GM18909 (cell line): ENCODE results near the gene FMNL2.
"Not testable (repeated sequence)": the region's sequence is repeated elsewhere in the genome, so short reads cannot be mapped to it uniquely, and the experiment has no call there.

Experiments
- ATAC-seq: cut with Tn5 transposase; IDR thresholded peaks from one replicate; pipeline ENCODE4 v1.9.1; 2021; ENCODE audit warnings: mild to moderate bottlenecking; ENCODE audit not compliant: unreplicated experiment, poor library complexity

The FMNL2 gene

DNA sequence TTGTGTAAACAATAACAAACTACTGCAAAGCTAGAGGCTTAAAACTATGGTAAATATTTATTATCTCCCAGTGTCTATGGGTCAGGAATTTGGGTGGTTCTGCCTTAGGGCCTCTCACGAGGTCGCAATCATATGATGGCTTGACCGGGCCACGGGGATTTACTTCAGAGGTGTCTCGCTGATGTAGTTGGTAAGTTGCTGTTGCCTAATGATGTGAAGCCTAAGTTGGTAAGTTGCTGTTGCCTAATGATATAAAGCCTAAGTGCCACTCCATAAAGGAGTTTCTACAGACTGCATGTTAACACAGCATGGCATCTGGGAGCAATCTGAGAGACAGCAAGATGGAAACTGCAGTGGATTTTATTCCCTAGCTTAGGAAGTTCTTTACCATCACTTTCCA, 35.8 kb downstream of the FMNL2 start:
- no peak for ATAC-seq

GRCh38 chr2:152372438-152372984, 37.5 kb downstream of the FMNL2 start:
- ATAC-seq: no peak

- ATAC-seq: no peak
Observed at GRCh38 chr2:152375174-152375573, 40.2 kb downstream of the FMNL2 start.

DNA sequence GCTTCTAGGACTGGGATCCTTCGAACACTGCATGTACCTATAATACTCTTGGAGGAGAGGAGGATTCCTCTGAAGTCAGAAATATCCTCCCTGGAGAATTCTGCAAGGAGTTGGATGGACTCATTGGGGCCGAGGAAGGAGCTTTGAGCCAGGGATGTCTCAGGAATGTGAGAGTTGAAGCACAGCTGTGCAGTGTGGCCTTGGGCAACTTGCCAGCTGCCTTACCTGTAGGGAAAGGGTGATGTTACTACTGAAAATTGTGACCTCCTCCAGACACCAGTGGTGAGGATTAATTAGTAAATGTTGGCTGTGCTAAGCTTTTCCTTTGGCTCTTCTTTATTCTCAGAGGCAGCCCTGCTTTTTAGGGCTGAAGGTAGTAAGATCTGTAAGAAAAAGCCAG, 41.4 kb downstream of the FMNL2 start:
- no peak for ATAC-seq

DNA sequence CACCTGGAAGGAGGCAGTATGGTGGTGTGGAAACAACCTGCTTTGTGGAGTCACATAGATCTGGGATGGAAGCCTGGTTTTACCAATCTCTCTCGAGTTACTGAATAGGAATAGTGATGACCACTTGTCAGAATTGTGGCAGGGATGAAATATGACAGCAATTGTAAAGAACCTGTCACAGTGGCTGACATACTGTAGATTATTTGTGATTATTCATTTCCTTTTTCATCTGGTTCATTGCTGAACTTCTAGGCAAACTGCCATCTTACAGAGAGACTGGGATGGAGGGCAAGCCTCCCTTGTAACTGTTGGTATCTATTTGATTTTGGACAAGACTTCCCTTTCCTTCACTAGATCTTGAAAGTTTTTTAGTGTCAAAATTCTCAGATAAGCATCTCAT, 42.0 kb downstream of the FMNL2 start:
- no peak for ATAC-seq

- ATAC-seq: no peak
Observed at GRCh38 chr2:152379089-152379488, 44.1 kb downstream of the FMNL2 start.

- no peak for ATAC-seq
Observed at GRCh38 chr2:152380261-152381055, 45.5 kb downstream of the FMNL2 start.

- no peak for ATAC-seq
Observed at GRCh38 chr2:152383702-152384101, 48.7 kb downstream of the FMNL2 start.

- no peak for ATAC-seq
Observed at GRCh38 chr2:152384992-152385391, 50.0 kb downstream of the FMNL2 start.

- no peak for ATAC-seq
Observed at GRCh38 chr2:152385650-152386049, 50.7 kb downstream of the FMNL2 start.

- peak; percentile 75 for ATAC-seq
Observed at GRCh38 chr2:152386266-152386665, 51.3 kb downstream of the FMNL2 start.

DNA sequence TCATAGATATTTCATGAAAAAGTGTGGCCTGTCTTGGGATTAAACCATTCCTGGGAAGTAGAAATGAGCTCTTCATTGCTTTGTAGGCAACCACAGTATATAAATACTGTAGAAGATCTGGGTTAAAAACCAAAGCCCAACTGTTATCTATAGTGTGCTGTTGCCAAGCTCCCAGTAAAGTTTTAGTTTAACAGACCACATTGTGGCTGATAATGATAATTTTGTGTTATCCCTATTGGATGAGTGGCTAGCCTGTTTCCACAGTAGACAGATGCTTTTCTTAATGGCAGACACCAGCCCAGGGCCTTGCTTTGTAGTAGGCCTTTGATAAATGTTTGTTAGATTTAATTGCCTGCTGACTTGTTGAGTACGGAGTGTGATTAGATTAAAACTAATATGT, 52.1 kb downstream of the FMNL2 start:
- ATAC-seq: no peak

DNA sequence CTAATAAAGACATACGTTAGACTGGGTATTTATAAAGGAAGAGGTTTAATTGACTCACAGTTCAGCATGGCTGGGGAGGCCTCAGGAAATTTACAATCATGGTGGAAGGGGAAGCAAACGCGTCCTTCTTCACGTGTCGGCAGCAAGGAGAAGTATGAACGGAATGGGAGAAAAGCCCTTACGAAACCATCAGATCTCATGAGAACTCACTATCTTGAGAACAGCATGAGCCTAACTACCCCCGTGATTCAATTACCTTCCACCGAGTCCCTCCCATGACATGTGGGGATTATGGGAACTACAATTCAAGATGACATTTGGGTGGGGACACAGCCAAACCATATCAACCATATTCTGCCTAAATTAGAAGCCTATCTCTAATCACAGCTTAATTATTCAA, 53.3 kb downstream of the FMNL2 start:
- not testable (repeated sequence) for ATAC-seq

DNA sequence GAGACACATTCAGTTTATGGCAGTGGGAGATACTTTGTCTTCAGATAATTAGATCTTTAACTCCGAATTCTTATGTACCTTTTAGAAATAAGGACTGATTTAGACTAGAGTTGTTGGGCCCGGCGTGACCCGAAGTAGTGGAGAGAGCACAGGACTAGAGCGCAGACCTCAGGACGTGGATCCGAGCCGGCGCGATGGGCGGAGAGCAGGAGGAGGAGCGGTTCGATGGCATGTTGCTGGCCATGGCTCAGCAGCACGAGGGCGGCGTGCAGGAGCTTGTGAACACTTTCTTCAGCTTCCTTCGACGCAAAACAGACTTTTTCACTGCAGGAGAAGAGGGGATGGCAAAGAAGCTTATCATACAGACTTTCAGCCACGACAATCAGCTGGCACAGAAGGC, 54.5 kb downstream of the FMNL2 start:
- ATAC-seq: no peak

DNA sequence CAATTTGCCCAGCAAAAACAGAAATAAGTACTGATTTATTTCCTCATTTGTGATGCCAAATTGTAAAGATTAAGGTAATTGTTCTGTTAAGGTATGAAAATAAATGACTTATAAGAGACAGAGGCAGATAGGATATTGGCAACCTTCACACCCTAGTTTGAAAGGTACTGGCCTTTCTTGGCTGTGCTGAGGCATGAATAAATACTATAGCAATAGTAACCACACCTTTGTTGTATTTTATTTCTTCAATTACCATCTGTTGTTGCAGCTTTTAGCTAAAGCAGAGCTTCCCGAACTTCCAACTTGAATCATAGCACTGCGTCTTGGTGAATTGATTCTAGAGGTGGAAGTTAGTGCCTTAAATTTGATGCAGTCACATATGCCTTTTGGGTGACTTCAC, 55.9 kb downstream of the FMNL2 start:
- ATAC-seq: no peak

DNA sequence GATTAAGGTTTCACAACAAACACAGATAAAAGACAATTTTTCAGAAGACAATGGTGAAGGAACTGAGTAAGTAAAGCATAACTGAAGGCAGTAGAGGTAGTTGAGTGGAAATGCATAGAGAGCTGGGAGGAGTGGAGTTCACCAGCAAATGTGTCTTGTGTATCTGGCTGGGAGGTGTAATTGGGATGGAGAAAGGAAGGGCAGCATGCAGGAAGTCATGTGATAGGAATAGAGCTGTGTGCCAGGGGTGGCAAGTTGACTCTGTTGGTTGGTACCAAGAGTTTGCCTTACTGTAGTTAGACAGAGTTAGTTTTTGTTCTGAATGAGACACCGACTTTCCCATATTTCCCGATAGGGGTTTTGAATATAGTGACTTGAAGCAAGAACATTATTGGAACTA, 56.3 kb downstream of the FMNL2 start:
- no peak for ATAC-seq

DNA sequence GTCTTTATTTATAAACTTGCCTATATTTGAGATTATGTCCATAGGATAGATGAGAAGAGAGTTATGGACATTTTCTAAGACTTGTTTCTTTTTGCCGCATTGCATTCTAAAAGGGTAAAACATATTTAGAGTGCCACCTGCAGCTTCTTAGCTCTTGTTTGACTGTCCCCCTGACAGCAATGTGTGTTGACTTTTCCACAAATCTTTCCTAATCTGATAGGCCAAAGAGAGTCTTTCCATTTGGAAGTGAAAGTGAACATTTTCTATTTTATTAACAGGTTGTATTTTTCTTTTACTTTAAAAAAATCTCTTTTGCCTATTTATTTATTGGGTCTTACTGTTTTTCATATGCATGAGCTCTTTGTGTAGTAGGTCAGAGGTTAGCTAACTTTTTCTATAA, 58.4 kb downstream of the FMNL2 start:
- no peak for ATAC-seq

- no peak for ATAC-seq
Observed at GRCh38 chr2:152394326-152394725, 59.4 kb downstream of the FMNL2 start.

DNA sequence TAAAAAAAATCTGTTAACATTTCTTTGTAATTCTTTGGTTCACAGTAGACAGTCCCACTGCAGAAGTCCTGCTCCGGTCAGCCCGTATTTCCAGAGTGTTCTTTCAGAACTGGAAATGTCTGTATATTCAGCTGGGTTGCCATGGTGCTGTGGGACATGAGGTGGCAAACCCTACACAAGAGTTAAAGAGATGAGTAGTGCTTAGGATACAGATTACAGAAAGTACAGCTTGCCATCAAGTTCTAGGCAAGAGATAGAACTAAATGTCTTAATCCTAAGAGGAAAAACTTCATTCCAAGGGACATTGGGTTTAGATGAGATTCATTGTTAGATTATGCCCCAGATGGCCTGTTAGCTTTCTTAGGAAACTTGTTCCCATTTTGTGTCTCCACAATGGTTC, 60.1 kb downstream of the FMNL2 start:
- no peak for ATAC-seq

GRCh38 chr2:152395572-152395971, 60.6 kb downstream of the FMNL2 start:
- no peak for ATAC-seq

GRCh38 chr2:152396051-152396511, 61.1 kb downstream of the FMNL2 start:
- ATAC-seq: no peak

- no peak for ATAC-seq
Observed at GRCh38 chr2:152396763-152397162, 61.8 kb downstream of the FMNL2 start.
